Stimulated activated CD8-positive, alpha-beta memory T cell treated with anti-CD3 and anti-CD28 coated beads, Interleukin-15, amount 100 ng/mL, for 24 hours (primary cell): ENCODE measurements around the gene OLA1.

Experiments used
- DNase-seq: peaks from one replicate; pipeline ENCODE4 v3.0.0-alpha.2; 2020; ENCODE audit warnings: low read depth

Gene OLA1

DNA sequence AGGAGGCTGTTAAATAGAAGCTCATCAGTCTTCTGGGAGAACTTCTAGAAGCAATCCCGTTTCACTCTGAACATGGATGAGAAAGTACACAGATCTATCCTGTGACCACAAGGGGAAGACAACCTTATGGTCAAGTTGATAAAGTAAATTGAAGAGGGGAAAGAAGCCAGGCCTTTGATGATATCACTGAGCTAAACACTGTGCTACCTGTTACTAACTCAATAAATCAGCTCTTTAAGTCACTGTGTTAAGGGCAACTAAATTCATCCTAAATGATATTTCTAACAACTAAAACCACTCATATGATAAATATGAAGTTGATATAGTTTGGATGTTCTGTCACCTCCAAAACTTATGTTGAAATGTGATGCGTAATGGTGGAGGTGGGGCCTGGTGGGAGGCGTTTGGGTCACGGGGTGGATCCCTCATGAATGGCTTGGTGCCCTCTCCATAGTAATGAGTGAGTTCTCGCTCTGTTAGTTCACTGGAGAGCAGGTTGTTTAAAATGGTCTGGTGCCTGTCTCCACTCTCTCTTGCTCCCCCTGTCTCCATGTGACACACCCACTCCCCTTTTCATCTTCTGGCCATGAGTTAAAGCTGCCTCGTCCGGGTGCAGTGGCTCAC, 23.6 kb downstream of the OLA1 start:
- DNase-seq, result no peak

DNA sequence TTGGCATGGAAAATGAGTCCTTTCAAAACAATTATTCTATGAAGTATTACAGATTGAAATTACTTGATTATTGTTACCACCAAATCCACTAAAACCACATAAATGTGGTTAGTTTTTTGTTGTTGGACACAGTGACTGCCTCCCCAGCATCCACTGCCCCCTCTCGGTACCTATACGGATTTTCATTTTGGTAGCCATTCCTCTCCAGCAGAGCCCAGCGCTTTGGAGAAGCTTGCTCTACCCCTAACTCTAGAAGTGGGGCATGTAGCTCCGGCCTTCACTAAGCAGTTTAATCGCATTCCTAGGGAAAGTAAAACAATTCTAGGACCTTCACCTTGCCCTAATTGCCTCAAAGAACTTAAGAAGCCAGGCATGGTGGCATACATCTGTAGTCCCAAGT, 24.2 kb downstream of the OLA1 start:
- no peak for DNase-seq

DNA sequence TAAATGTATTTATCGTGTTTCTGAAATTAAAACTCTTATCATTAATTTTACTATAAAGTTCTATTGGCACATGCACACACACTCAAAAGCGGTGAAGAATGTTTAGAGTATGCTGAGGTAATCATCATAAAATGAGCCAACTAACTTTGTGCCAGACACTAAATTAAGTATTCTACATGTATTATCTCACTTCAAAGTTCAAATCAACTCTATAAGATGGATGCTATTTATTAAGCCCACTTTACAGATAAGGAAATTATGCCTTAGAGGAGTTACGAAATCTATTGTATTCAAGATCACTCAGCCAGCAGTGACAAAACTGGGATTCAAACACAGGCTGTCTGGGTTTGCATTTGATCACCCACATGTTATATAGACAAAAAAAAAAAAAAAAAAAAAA, 24.9 kb downstream of the OLA1 start:
- DNase-seq, result no peak

DNA sequence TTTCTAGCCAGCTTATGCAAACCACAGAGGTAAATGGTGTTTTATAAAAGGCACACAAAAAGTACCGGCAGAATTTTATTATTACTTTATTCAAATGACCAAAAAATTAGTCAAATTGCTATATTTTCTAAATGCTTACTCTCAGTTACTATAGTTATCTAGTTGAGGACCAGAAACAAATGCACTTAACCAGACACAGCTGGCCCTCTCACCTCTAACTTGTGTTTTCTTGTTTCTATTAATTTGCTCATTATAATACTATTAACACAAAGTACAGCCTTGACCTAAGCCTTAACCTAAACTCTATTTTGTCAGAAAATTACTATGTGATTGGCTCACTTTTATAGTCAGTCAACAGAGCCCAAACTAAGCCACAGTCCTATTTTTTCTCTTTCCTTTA, 26.2 kb downstream of the OLA1 start:
- no peak for DNase-seq

DNA sequence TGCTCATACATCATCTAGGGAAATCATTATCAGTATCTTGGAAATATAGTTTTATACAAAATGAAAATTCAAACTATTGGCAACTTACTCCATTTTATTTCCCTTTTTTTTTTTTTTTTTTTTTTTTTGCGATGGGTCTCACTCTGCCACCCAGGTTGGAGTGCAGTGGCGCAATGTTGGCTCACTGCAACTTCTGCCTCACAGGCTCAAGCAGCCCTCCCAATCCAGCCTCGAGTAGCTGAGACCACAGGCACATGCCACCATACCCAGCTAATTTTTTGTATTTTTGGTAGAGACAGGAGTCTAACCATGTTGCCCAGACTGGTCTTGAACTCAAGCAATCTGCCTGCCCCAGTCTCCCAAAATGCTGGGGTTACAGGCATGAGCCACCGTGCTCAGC, 29.0 kb downstream of the OLA1 start:
- DNase-seq, result no peak

DNA sequence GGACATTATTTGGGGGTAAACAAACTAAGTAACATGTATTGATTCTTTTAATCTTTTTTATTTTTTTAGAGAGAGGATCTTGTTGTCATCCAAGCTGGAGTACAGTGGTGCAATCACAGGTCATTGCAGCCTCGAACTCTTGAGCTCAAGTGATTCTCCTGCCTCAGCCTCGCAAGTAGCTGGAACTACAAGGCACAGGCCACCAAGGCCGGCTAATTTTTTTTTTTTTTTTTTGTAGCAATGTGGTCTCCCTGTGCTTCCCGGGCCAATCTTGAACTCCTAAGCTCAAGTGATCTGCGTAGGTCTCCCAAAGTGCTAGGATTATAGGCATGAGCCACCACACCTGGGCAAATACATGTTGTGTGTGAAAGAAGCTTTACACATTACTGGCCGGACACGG, 29.6 kb downstream of the OLA1 start:
- DNase-seq, result no peak

DNA sequence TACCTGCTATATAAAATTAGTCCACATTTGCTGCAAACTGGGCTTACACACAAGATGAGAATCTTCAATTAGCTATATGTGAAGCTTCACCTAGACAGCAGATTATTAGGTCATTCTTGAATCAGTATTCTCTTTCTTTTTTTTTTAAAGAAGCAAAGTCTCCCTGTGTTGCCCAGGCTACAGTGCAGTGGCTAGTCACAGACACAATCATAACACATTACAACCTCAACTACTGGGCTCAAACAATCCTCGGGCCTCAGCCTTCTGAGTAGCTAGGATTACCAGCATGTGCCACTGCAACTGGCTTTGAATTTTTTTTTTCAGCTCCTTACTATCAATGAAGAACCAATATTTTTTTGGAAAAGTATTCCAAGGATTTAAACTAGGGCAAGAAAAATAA, 30.5 kb downstream of the OLA1 start:
- no peak for DNase-seq

DNA sequence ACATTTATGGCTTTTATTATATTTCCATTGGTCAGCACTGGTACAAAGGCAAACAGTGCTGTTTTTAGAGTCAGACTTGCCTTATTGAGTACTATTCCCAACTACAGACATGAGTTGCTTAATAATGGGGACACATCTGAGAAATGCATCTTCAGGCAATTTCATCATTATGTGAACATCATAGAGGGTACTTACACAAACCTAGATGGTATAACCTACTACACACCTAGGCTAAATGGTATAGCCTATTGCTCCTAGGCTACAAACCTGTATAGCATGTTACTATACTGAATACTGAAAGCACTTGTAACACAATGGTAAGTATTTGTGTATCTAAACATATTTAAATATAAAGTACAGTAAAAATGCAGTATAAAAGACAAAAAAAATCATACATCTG, 36.4 kb downstream of the OLA1 start:
- no peak for DNase-seq

DNA sequence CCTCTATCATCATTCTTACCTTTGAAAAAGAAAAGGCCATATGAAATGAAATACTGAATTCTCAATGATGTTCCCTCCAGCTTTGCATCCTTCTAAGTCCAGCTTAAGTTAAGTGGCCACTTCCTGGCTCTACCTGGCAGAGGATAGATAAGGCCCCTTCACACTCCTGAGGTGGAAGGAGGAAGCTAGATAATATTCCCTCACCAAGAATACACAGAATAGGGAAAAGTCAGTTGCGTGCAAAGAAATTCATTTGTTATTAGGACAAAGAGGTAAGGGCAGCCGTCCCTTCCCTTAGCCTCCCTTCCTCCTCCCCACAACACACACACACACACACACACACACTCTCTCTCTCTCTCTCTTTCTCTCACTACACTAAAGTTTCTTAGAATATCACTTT, 37.5 kb downstream of the OLA1 start:
- DNase-seq, result no peak

DNA sequence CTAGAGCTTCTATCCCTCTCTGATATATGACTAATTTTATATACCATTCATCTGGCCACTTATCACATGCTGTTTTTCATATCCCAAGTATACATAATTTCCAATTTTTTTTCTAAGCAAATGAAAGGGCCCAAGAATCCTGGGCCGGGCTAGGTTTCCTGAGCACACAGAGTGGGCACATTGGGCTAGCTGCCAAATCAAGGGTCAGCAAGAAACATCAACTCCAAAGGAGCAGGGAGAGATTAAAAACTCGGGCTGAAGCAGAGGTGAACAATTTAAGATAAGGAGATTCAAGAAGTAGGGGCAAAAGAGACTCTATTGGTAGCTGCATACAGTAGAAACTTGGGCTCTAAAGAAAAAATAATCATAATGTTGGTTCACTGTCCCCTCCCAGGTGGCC, 39.0 kb downstream of the OLA1 start:
- DNase-seq, result no peak

DNA sequence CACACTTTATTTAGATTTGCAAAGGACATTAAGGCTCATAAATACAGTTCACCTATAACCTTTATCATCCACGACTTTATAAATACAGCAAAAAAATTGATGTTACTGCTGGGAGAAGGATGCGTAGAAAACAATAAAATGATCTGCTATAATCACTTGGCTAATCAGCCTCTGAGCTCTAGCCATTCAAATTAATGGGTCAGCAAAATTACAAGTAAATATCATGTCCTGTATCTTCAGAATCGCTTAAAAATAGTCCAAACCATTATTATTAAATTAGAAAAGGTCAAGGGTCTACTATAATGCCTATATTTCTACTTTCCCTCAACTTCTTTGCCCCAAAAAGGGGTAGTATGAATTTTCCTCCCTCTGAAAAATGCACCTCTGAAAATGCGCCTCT, 40.3 kb downstream of the OLA1 start:
- DNase-seq, result no peak

DNA sequence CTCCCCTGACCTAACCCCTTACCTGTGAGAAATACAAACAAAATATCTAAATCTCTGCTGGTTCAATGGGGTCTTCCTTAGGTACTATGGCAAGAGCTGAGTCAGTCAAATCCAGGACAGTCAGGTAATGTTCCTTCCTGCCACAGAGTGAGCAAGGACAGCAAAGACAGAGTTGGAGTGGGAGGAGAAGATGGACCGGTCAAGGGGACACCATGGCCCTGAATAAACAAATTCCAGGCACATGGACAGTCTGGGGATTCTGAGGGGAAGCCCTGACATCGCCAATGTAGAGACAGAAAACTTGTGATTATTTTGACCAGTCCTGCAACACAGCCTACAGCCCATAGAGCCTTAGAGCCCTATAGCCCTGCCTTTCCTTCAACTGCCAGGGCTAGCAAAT, 42.8 kb downstream of the OLA1 start:
- no peak for DNase-seq

DNA sequence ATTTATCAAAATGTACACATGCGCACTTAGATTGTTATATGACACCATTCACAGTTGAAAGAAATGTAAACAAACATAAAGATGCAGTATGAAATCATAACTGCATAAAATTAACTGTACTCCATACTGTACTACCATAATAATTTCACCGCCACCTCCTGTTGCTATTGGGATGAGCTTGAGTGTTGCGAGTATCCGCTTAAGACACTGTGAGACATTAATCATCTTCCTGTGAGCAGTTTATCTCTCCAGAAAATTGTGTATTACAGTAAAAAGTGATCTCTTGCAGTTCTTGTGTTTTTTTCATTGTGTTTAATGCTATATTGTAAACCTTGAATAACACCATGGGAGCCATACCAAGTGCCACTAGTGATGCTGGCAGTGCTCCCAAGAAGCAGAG, 46.1 kb downstream of the OLA1 start:
- DNase-seq, result no peak

DNA sequence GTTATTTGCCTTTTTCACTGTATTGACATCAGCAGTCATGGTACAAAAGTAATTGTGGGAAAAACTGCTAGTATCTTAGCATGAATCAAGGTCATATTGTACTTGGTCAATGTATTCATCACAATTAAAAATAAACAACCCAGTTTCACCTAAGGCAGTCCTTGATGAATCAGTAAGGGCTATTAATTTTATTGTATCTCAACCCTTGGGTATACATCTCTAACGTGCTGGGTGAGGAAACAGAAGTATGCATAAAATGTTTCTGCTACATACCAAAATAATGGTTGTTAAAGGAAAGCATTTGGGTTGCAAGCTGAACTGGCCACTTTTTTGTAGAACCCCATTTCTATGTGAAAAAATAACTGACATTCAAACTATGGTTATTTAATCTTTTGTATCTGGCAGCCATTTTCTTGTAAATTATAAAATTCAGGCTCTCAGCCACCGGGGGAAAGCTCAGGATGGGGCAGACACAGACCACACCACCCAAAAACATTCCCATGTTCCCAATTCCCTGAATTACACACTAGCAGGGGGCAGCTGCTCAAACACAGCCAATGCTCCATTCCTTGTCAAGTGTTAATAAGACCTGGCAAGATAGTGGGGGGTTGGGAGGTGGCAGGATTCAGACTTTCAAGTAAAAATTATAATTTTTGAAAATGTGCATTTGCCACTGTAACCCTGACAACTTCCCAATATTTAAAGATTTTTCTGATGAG, 49.3 kb downstream of the OLA1 start:
- DNase-seq, result no peak

DNA sequence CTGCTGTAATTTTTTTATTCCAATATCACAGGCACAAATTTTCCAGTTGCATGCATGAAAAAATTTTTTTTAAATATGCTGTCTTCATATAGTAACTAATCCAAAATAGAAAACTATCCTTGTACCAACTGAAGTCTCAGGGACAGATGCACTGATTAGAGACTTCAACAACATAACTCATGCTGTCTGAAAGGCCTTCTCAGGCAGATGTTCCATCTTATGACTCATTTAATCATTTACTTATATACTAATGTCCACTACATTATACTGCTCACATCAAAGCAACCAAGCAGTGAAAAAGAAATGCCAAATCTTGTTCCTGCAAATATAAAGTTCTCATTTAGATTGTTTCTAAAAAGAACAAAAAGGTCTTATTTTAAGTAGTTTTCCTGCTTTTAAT, 53.1 kb downstream of the OLA1 start:
- DNase-seq, result no peak

DNA sequence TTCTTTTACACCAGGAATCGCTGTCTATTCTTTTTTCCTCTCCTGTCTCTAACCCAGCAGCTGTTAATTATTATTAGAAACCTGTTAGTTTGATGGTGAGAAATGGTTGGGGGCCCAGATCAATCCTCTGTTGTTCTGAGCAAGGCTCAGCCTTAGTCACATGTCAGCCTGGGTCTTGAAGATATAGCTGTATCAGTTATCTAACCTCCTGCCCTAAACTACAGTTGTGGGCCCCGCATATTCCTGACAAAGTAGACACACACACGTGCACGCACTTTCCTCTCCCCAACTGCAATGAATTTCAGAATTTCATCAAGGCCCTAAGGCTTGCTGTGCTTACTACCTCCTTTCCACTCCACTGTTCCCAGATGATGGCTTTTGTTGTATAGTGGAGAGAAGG, 54.6 kb downstream of the OLA1 start:
- no peak for DNase-seq

DNA sequence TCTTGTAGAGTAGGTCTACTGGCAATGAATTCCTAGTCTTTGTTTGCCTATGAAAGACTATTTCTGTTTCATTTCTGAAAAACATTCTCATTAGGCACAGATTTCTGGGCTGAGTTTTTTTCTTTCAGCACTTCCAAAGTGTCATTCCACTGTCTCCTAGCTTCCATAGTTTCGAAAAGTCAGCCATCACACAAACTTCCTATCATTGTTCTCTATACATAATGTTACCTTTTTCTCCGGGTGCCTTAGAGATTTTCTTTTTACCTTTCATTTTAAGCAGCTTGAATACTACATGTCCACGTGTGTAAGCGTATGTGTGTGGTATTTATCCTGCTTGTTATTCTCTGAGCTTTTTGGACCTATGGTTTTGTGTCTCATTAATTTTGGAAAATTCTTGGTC, 55.7 kb downstream of the OLA1 start:
- no peak for DNase-seq

DNA sequence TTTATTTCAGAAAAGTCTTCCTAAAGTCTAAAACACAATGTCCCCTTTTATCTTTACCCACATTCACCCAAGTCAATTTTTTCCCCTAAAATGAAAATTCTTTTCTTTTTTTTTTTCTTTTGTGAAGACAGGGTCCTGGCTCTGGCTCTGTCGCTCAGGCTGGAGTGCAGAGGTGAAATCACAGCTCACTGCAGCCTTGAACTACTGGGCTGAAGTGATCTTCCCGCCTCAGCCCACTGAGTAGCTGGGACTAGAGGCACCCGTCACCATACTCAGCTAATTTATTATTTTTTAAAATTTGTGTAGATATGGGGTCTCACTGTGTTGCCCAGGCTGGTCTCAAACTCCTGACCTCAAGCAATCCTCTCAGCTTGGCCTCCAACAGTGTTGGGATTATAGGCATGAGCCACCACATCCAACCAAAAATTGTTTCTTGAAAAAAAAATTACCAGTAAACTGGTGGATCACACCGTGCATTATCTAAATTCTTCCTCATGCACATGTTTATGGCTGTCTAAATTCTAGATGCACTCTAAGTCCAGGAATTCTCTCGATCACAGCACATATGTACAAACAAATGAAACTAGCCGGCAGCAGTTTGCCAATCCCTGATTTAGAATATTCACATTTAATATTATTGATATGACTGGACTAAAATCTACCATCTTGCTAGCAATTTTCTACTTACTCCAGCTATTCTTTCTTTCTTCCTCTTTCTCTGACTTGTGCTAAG, 56.8 kb downstream of the OLA1 start:
- no peak for DNase-seq

DNA sequence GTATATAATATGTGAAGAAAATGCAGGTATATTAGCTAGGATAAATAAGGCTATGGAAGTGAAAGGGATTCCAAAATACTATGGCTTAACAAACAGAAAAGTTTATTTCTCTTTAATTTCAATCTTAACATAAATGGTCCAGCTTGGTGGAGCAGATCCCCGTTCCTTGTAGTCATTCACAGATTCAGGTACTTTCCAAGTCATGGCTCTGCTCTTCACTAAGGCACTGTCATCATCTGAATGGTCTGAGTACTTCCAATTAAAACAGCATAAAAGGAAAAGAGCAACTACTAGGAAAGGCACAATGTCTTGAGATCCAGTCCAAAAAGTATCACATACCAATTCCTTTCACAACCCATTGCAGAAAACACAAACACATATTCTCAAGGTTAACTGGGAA, 63.4 kb downstream of the OLA1 start:
- no peak for DNase-seq

DNA sequence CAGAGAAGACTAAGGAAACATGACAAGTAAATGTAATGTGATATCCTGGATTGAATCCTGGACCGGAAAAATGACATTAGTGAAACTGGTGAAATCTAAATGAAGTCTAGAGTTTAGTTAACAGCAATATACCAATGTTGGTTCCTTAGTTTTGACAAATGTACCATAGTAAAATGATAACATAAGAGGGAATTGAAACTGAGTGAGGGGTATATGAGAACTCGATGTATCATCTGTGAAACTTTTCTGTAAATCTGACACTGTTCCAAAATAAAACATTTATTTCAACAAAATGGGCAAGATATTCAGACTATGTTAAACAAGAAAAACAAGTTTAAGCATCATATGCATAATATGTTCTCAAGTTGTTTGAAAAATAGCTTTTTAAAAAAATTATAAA, 63.8 kb downstream of the OLA1 start:
- DNase-seq, result no peak

DNA sequence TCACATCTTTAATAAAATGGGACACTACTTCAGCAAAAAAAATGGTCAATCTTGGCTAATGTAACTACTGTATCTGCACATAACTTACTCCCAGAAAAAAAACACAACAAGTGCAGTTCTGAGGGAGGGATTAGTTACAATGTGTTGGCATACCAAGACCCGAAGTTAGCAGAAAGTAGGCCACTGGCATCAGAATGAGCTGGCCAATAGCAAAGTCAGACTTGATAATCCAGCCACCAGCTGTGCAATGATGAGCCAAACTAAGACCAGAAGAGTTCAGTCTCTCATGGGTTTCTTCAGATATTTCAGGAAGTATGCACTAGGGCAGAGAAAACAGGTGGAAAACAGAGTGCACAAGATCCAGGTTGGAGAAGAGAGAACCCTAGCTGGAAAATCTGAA, 65.3 kb downstream of the OLA1 start:
- no peak for DNase-seq

DNA sequence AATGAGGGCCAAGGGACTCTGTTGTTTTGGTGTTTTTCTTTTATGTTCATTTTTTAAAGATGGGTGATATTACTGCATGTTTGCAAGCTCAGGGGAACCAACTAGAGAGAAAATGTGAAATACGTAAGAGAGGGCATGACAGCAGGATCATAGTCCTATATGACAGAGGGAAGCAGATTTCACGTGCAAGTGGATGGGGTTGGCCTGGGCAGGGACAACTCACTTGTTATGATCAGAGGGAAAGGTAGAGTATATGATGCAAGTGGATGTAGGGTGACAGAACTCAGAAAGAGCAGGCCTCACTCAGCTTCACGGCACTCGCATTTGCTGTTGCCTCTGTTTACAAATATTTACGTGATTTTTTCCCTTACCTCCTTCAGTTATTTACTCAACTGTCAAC, 67.0 kb downstream of the OLA1 start:
- no peak for DNase-seq

DNA sequence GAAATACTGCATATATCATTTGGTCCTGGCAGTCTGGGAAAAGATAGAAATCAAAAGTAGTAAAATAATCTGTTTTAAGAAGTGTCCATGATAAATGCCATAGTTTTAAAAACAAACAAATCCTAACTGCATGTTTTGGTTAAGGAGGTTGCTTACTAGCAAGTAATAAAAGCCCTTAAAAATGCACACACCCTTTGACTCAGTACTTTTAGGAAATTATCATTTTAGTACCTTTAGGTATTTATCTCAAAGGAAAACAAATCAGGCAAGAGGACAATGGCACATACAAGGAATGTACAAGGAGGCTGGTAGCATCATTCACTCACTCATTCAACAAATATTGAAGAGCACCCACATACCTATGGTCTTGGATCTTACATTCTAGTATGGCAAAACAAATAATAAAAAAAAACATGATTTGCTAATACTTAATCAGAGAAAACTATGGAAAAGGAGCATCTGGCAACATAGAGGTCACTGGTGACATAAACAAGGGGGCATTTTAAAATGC, 67.6 kb downstream of the OLA1 start:
- DNase-seq, result no peak
